ENCODE data around the gene ZNF598.

- no peak for TF ChIP-seq SP1 (IDR thresholded peaks at IDR 0.05)
- TF ChIP-seq FOXK2 (IDR thresholded peaks at IDR 0.05), result no peak
- no peak for TF ChIP-seq HDGF (IDR thresholded peaks at IDR 0.05; ENCODE audit: borderline replicate concordance)
- no peak for TF ChIP-seq TARDBP (IDR thresholded peaks at IDR 0.05)
- TF ChIP-seq ELF4 (IDR thresholded peaks at IDR 0.05), result no peak
- TF ChIP-seq LEF1 (IDR thresholded peaks at IDR 0.05; ENCODE audit: borderline replicate concordance), result no peak
- TF ChIP-seq FOXA1 (IDR thresholded peaks at IDR 0.05), result no peak
- no peak for TF ChIP-seq BHLHE40 (IDR thresholded peaks at IDR 0.05; ENCODE audit: borderline replicate concordance)
- no peak for TF ChIP-seq SUZ12 (IDR thresholded peaks at IDR 0.05)
- no peak for TF ChIP-seq NFRKB (IDR thresholded peaks at IDR 0.05)
- TF ChIP-seq ARNT (IDR thresholded peaks at IDR 0.05), result no peak
These were observed 19.1 kb downstream of the ZNF598 start for GRCh38 chr16:1990351-1991134.
